Measurements from ENCODE around the gene RFPL1. TPM values are rescaled to one million over a fixed set of nuclear protein-coding genes. Genes with fewer than 3 reads are reported as not detected.

RFPL1 gene
- total RNA-seq, 1 experiment from 2014 or later: not detected

DNA sequence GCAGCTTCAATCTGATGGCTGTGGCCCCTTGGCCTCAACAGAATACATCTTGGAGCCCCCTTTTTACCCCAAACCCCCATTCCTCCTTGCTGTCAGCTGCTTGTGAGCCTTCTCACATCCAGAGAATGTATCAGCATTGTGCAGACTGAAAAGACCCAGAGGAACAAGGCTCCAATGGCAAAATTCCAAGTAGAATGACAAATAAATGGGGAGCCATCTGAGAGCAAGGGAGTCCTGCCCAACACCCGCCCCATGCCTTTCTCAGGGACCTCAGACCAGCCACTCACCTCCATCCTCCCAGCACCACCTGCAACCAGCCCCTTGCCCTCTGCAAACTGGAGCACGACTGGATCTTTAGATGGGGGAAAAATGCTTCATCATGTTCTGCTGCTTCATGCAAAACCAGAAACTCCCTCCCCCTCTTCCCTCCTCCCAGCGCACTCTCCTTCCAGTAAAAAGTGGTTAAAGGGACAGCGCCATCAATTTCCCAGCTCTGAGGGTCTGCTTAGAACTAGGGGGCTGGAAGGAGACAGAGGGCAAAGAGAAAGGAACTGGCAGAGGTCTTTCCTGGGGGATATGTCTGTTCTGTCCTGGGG, 39.4 kb downstream of the RFPL1 start:
- Histone ChIP-seq H3K27me3 (replicated peaks) (peaks cover 67% of the 10 kb centered on the region), H3K27ac (no peak overlapping the region), H3K4me1 (replicated peaks) (peaks cover 9% of the 10 kb centered on the region; the same call in 1 of the 2 replicates), H3K4me3 (no peak overlapping the region), H3K9me3 (replicated peaks) (peaks cover 8% of the 10 kb centered on the region), H3K36me3 (no peaks in the 10 kb centered on the region)
- DNase-seq (ENCODE audit: low read depth in 1 of 2, low spot score in 2 of 2): no peak

DNA sequence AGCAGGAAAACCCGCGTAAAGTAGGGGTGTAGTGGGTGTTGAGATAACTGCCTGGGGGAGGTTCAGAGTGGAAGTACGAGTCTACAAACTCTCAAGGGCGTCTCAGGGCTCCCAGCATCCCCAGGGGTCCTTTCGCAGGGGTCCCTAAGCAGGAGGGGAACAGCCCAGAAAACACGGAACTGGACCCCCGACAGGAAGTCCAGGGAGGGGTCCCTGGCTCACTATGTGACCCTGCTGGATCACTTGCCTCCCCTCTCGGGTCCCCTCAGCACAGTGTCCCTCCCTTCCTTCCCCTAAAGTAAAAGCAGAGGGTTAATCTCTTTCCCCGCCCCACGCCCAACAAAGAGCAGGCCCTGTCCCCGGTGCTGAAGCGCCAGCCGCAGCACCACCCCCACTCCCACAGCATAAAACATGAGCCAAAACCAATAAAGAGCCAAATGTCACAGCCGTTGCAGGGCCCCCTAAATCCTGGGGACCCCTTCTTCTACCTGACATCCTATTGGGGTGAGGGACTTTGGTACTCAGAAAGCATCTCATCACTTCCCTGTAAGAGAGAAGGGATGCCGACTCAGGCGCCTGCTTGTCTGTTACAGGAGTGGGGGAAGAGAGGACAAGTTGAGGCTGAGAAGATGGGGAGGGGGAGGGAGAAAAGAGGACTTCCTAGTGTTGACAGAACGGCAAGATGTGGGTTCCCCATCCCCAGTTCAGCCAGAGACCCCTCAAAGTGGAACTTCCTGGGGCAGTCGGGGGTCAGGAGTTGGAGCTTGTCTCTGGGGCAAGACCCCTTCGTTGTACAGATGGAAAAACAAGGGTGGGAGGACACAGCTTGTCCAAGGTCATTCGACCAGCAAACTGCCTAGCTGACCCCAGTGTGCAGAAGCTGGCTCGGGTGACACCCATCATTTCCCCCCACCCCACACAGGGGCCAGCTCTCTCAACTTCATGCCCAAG, 40.2 kb downstream of the RFPL1 start:
- Histone ChIP-seq H3K27ac (no peak overlapping the region), H3K27me3 (replicated peaks) (peaks cover 68% of the 10 kb centered on the region), H3K36me3 (no peaks in the 10 kb centered on the region), H3K4me3 (no peak overlapping the region), H3K4me1 (replicated peaks) (peaks cover 9% of the 10 kb centered on the region; the same call in 1 of the 2 replicates), H3K9me3 (replicated peaks) (peaks cover 8% of the 10 kb centered on the region)
- no peak for DNase-seq (ENCODE audit: low read depth in 1 of 2, low spot score in 2 of 2)

GRCh38 chr22:29479417-29480261, 41.3 kb downstream of the RFPL1 start, which contains the start of gene NEFH:
TSS of gene NEFH (plus strand) at chr22:29480218. CDS start at chr22:29480263, 45 bp downstream.
- H3K9me3 ChIP-seq (replicated peaks): peaks cover 8% of the 10 kb centered on the region
- no peak within 1 kb of the TSS for H3K27ac ChIP-seq
- H3K27me3 ChIP-seq (replicated peaks): peaks cover 68% of the 10 kb centered on the region
- H3K36me3 ChIP-seq: no peaks in the 10 kb centered on the region
- no peak for DNase-seq (ENCODE audit: low read depth in 1 of 2, low spot score in 2 of 2)
- peaks cover 9% of the 10 kb centered on the region; the same call in 1 of the 2 replicates for H3K4me1 ChIP-seq (replicated peaks)
- no peak within 1 kb of the TSS for H3K4me3 ChIP-seq

DNA sequence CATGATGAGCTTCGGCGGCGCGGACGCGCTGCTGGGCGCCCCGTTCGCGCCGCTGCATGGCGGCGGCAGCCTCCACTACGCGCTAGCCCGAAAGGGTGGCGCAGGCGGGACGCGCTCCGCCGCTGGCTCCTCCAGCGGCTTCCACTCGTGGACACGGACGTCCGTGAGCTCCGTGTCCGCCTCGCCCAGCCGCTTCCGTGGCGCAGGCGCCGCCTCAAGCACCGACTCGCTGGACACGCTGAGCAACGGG, 41.8 kb downstream of the RFPL1 start:
- H3K4me1 ChIP-seq (replicated peaks): peaks cover 9% of the 10 kb centered on the region; the same call in 1 of the 2 replicates
- DNase-seq (ENCODE audit: low read depth in 1 of 2, low spot score in 2 of 2): no peak
- H3K27me3 ChIP-seq (replicated peaks): peaks cover 66% of the 10 kb centered on the region
- H3K4me3 ChIP-seq: no peak overlapping the region
- H3K27ac ChIP-seq: no peak overlapping the region
- H3K36me3 ChIP-seq: no peaks in the 10 kb centered on the region
- peaks cover 8% of the 10 kb centered on the region for H3K9me3 ChIP-seq (replicated peaks)

- Histone ChIP-seq H3K27ac (no peak overlapping the region), H3K9me3 (replicated peaks) (peaks cover 8% of the 10 kb centered on the region), H3K27me3 (replicated peaks) (peaks cover 63% of the 10 kb centered on the region), H3K4me3 (no peak overlapping the region), H3K4me1 (replicated peaks) (peaks cover 9% of the 10 kb centered on the region; the same call in 1 of the 2 replicates), H3K36me3 (no peaks in the 10 kb centered on the region)
- no peak for DNase-seq (ENCODE audit: low read depth in 1 of 2, low spot score in 2 of 2)
These were observed 42.3 kb downstream of the RFPL1 start for GRCh38 chr22:29480512-29481264.

DNA sequence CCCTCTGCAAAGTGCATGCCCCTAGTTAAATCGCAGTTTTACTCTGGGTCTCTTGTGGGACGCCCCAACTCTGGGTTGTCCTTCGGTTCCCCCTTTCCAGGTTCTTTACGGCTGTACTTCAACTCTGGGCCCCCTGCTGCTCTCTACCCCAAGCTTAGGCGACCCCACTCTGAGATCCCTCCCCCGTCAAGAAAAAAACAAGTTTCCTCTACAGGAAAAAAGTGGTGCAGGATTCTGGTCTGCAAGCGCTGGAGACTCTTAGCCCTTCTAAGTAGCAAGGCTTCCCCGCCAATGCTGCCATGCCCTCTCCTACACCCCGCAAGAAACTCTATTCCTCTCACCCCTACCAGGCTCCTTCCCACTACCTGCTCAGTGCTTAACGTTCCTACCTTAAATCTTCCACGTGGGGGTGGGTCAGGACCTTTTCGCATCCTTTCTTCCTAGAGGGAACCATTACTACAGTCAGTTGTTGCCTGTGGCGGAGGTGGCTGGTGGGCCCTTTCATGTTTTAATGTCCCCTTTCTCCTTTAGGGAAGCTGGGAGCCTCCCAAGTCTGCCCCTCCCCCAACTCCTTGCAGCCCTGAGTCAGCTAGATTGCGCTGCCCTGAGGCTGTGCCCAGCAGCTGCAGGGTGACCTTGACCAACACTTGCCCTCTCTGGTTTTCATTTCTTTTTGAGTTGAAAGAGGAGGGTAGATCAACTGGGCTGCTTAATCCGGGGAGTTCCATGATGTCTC, 43.0 kb downstream of the RFPL1 start:
- DNase-seq (ENCODE audit: low read depth in 1 of 2, low spot score in 2 of 2): no peak
- no peak overlapping the region for H3K27ac ChIP-seq
- peaks cover 60% of the 10 kb centered on the region for H3K27me3 ChIP-seq (replicated peaks)
- H3K4me3 ChIP-seq: no peak overlapping the region
- H3K36me3 ChIP-seq: no peaks in the 10 kb centered on the region
- peaks cover 9% of the 10 kb centered on the region; the same call in 1 of the 2 replicates for H3K4me1 ChIP-seq (replicated peaks)
- peaks cover 8% of the 10 kb centered on the region for H3K9me3 ChIP-seq (replicated peaks)

DNA sequence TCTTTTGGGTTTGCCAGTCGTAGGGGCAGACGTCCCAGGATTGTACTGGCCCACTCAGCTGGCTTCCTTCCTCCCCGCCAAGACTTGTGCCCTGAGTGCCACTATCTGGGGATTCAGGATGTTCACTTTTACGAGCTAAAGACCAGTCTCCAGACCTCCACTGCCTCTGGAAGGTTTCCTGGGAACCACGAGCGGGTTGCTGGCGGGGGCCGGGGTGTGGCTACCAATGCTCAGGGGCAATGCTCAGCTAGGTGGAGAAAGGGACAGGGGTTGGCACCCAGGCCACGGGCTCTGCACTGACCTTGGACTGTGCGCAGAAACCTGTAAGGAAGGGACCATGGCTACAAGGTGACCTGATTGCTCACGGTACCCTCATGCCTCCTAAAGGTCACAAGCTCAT, 43.9 kb downstream of the RFPL1 start:
- Histone ChIP-seq H3K4me1 (replicated peaks) (peaks cover 9% of the 10 kb centered on the region; the same call in 1 of the 2 replicates), H3K36me3 (no peaks in the 10 kb centered on the region), H3K9me3 (replicated peaks) (peaks cover 8% of the 10 kb centered on the region), H3K4me3 (no peak overlapping the region), H3K27me3 (replicated peaks) (peaks cover 55% of the 10 kb centered on the region), H3K27ac (no peak overlapping the region)
- DNase-seq (ENCODE audit: low read depth in 1 of 2, low spot score in 2 of 2): no peak

- Histone ChIP-seq H3K36me3 (no peaks in the 10 kb centered on the region), H3K4me1 (replicated peaks) (peaks cover 9% of the 10 kb centered on the region; the same call in 1 of the 2 replicates), H3K4me3 (no peak overlapping the region), H3K27me3 (replicated peaks) (peaks cover 50% of the 10 kb centered on the region), H3K9me3 (replicated peaks) (peaks cover 8% of the 10 kb centered on the region), H3K27ac (no peak overlapping the region)
- DNase-seq (ENCODE audit: low read depth in 1 of 2, low spot score in 2 of 2): no peak
These were observed 44.3 kb downstream of the RFPL1 start for GRCh38 chr22:29482726-29483125.

GRCh38 chr22:29483254-29483653, 44.9 kb downstream of the RFPL1 start:
- Histone ChIP-seq H3K27me3 (replicated peaks) (peaks cover 45% of the 10 kb centered on the region), H3K27ac (no peak overlapping the region), H3K4me3 (no peak overlapping the region), H3K9me3 (replicated peaks) (peaks cover 8% of the 10 kb centered on the region), H3K4me1 (replicated peaks) (peaks cover 9% of the 10 kb centered on the region; the same call in 1 of the 2 replicates), H3K36me3 (no peaks in the 10 kb centered on the region)
- DNase-seq (ENCODE audit: low read depth in 1 of 2, low spot score in 2 of 2): no peak

DNA sequence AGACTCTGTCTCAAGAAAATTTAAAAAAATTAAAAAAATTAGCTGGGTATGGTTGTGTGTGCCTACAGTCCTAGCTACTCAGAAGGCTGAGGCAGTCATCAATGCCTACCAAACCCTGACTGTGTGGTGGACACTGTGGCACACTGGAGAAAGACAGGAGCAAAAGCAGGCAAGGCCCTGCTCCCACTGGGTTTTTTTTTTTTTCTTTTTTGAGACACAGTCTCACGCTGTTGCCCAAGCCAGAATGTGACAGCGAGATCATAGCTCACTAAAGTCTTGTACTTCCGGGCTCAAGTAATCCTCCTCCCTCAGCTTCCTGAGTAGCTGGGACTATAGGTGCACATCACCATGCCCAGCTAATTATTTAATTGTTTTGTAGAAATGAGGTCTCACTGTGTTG, 46.3 kb downstream of the RFPL1 start:
- no peak overlapping the region for H3K27ac ChIP-seq
- DNase-seq (ENCODE audit: low read depth in 1 of 2, low spot score in 2 of 2): no peak
- peaks cover 8% of the 10 kb centered on the region for H3K9me3 ChIP-seq (replicated peaks)
- H3K27me3 ChIP-seq (replicated peaks): peaks cover 31% of the 10 kb centered on the region
- H3K36me3 ChIP-seq: no peaks in the 10 kb centered on the region
- peaks cover 9% of the 10 kb centered on the region; the same call in 1 of the 2 replicates for H3K4me1 ChIP-seq (replicated peaks)
- H3K4me3 ChIP-seq: no peak overlapping the region

DNA sequence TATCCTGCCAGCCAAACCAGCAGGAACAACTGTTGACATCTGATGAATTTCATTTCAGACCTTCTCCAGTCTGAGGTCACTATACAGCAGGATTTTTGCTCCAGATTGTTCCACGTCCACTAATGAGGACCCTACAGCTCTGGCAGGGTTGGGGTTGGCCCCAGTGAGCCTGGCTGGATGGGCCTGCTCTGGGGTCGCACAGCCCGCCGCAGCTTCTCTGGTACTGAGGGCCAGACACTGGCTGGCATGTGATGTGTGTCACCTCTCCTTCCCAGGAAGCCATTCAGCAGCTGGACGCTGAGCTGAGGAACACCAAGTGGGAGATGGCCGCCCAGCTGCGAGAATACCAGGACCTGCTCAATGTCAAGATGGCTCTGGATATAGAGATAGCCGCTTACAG, 47.1 kb downstream of the RFPL1 start:
- H3K27me3 ChIP-seq (replicated peaks): peaks cover 23% of the 10 kb centered on the region
- no peak overlapping the region for H3K27ac ChIP-seq
- no peak for DNase-seq (ENCODE audit: low read depth in 1 of 2, low spot score in 2 of 2)
- no peaks in the 10 kb centered on the region for H3K36me3 ChIP-seq
- peaks cover 7% of the 10 kb centered on the region for H3K9me3 ChIP-seq (replicated peaks)
- H3K4me3 ChIP-seq: no peak overlapping the region
- H3K4me1 ChIP-seq (replicated peaks): peaks cover 5% of the 10 kb centered on the region; the same call in 1 of the 2 replicates

DNA sequence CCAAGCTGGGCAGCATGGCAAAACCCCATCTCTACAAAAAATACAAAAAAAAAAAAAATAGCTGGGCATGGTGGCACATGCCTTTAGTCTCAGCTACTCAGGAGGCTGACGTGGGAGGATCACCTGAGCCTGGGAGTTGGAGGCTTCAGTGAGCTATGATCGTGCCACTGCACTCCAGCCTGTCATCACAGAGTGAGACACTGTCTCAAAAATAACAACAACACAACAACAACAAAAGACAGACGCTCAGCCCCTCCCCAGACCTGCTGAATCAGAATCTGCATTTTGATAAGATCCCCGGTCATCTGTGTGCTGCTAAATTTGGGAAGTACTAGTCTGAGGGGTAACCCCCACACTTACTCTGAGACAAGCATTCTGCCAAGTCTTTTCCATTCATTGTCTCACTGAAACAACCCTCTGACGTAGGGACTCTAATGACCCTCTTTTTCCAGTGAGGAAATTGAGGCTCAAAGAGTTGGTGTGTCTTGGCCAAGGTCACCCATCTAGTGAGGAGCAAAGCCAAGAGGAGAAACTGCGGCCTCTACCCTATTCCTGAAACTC, 49.1 kb downstream of the RFPL1 start:
- Histone ChIP-seq H3K4me1 (replicated peaks) (no peaks in the 10 kb centered on the region), H3K36me3 (no peaks in the 10 kb centered on the region)
- DNase-seq (ENCODE audit: low read depth in 1 of 2, low spot score in 2 of 2): no peak

More for the DNA sequence above, 49.1 kb downstream of the RFPL1 start:
- no peaks in the 10 kb centered on the region for H3K9me3 ChIP-seq (replicated peaks)
- H3K27me3 ChIP-seq (replicated peaks): peaks cover 4% of the 10 kb centered on the region; the same call in 1 of the 2 replicates
- H3K4me3 ChIP-seq: no peak overlapping the region
- no peak overlapping the region for H3K27ac ChIP-seq
